ENCODE data around the gene CFAP251. TPM values are rescaled to one million over a fixed set of nuclear protein-coding genes. Genes with fewer than 3 reads are reported as not detected.

CFAP251 gene
- total and polyA plus RNA-seq, 10 of the 15 experiments (the other 5 are each of a cell fraction or from before 2014, with no cell fraction given): 0.10 to 0.97 (median 0.64) TPM

GRCh38 chr12:121990692-121991603 lies 72.6 kb downstream of the CFAP251 start (continued):
- TF ChIP-seq RCOR1 (conservative IDR thresholded peaks at IDR 0.05; ENCODE audit: low read depth, low read length) (no peak), NFXL1 (IDR thresholded peaks at IDR 0.05; ENCODE audit: borderline replicate concordance) (no peak), NR2C1 (IDR thresholded peaks at IDR 0.05) (no peak), GATAD2B (conservative IDR thresholded peaks at IDR 0.05; ENCODE audit: low read depth) (peak; percentile 48; the same call in 1 of the 2 replicates), RELB (IDR thresholded peaks at IDR 0.05; ENCODE audit: low read depth) (peak; percentile 86), MYC (IDR thresholded peaks at IDR 0.05; ENCODE audit: insufficient read depth, insufficient read length, insufficient replicate concordance, low read length, severe bottlenecking) (no peak), MEF2A (IDR thresholded peaks at IDR 0.05; ENCODE audit: insufficient read depth, low read depth, low read length) (peak; percentile 73), BHLHE40 (IDR thresholded peaks at IDR 0.05; ENCODE audit: borderline replicate concordance in 1 of 2, low read depth in 2 of 2, low read length in 1 of 2) (peak; percentile 98), LARP7 (IDR thresholded peaks at IDR 0.05) (no peak), NFYA (IDR thresholded peaks at IDR 0.05; ENCODE audit: borderline replicate concordance, low read depth, low read length) (no peak), HDAC6 (IDR thresholded peaks at IDR 0.05; ENCODE audit: unreplicated experiment) (no peak), CBX3 (IDR thresholded peaks at IDR 0.05; ENCODE audit: borderline replicate concordance, low read depth) (no peak), TBL1XR1 (IDR thresholded peaks at IDR 0.05; ENCODE audit: low read depth, low read length) (peak; percentile 75; the same call in 1 of the 2 replicates), CHD4 (IDR thresholded peaks at IDR 0.05) (no peak), BRCA1 (IDR thresholded peaks at IDR 0.05; ENCODE audit: low read depth, low read length) (no peak), ZBTB4 (CRISPR knock-in tag; IDR thresholded peaks at IDR 0.05) (no peak), IRF3 (IDR thresholded peaks at IDR 0.05) (no peak), PKNOX1 (IDR thresholded peaks at IDR 0.05) (no peak), MLLT1 (IDR thresholded peaks at IDR 0.05) (0 out of 2 replicates have a peak, but pooled peaks have one; percentile 24), IKZF1 (conservative IDR thresholded peaks at IDR 0.05) (peak; percentile 76), CREB1 (IDR thresholded peaks at IDR 0.05; ENCODE audit: low read depth) (peak; percentile 52; the same call in 1 of the 2 replicates)

Measured in GM12878 (cell line).